ENCODE data around the gene TCERG1. TPM values are rescaled to one million over a fixed set of nuclear protein-coding genes. Genes with fewer than 3 reads are reported as not detected.

The TCERG1 gene
- total RNA-seq: 86.9 TPM
- 10 to 100 TPM; 28.2 to 35.6 (median 29.6) TPM for polyA plus RNA-seq

DNA sequence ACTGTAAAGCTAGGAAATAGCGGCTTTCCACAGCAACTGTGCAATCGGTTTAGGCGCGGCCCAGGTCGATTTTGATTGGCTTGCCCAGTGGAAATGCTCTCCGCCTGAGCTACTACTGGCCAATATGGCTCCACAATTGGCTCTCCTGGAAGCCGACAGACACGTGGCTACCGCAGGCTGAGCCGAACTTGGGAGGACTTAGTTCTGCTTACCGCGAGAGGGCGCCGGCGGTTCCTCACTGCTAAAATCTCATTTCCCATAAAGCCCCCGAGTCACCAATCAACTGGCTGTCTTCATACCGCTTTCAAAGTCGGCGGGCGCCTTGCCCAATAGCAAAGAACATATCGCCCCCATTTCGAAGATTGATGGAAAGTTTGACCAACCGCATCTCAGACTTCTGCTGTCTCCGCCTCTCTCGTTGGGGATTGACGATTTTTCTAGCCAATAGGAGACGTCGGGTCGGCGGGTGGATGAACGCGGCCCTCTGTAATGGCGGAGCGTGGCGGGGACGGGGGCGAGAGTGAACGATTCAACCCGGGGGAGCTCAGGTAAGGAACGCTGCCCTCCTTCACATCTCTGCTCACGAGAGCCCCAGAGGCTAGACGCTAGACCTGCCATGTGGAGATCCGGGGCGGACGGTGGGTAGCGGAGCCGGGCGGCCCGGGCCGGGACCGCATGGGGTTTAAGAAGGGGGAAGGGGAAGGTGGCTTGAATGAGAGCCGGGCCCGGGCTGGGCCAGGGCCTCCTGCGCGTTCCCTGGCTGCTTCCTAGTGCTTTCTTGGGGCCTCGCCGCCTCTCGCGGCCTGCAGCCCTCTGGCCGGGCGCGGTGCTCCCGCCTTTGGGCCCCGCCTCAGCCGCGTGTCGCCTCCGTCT is at the start of gene TCERG1:
Gene TCERG1 (plus strand): TSS at position 473 of the 873 bp plus-strand sequence. CDS start 17 bp downstream, at position 490.
- H3K36me3 ChIP-seq (ENCODE audit: control insufficient read depth, insufficient read depth, low read length): no peaks in the 10 kb centered on the region
- Mint-ChIP-seq H3K9me3 (no peaks in the 10 kb centered on the region), H3K36me3 (no peaks in the 10 kb centered on the region), H3K4me3 (peak within 1 kb of the TSS; percentile 94 to 98 (median 98)), H3K27ac (peak within 1 kb of the TSS; percentile 98 to 100 (median 99)), H3K27me3 (peaks cover 8% of the 10 kb centered on the region), H3K4me1 (peaks cover 16 to 46% (median 41%) of the 10 kb centered on the region in 4 donors)
- ATAC-seq (ENCODE audit: low read depth in 2 of 2) (peak; percentile 95), DNase-seq (peak; percentile 94 to 100 (median 99))
- H3K4me3 ChIP-seq (ENCODE audit: low read depth, low read length): peak within 1 kb of the TSS; percentile 99
- peak within 1 kb of the TSS; percentile 89 for H3K27ac ChIP-seq (ENCODE audit: insufficient read depth, low read length, poor library complexity, severe bottlenecking)
- no peaks in the 10 kb centered on the region for H3K27me3 ChIP-seq (ENCODE audit: control insufficient read depth, insufficient read depth, low read length)
- H3K4me1 ChIP-seq (ENCODE audit: control insufficient read depth, insufficient read depth, low read length, poor library complexity, severe bottlenecking): peaks cover 27% of the 10 kb centered on the region
- no peaks in the 10 kb centered on the region for H3K9me3 ChIP-seq (ENCODE audit: control insufficient read depth in 2 of 2, low read length in 2 of 2)

DNA sequence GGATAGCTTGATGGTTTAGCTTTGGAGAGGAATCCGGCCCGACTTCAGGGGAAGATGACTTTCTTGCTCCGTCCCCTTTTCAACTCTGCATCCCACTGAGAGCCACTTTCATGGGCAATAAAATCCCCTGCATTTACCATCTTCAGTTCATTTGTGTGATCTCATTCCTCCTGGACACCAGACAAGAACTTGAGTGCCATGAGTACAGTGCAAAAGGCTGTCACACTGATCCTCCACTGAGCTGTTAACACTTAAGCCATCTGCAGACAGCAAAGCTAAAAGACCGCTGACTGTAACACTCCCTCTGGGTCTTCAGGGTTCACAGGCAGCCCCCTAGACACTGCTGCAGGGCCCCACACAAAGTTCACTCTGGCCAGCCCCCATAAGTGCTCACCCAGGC is 48.3 kb upstream of the TCERG1 start:
- no peaks in the 10 kb centered on the region for H3K9me3 ChIP-seq (ENCODE audit: control insufficient read depth in 2 of 2, low read length in 2 of 2)
- Mint-ChIP-seq H3K36me3 (no peaks in the 10 kb centered on the region), H3K4me3 (no peak overlapping the region), H3K4me1 (no peaks in the 10 kb centered on the region), H3K9me3 (peaks cover 0 to 2% (median 0%) of the 10 kb centered on the region in 7 donors), H3K27ac (no peak overlapping the region), H3K27me3 (peaks cover 21% of the 10 kb centered on the region)
- H3K4me1 ChIP-seq (ENCODE audit: control insufficient read depth, insufficient read depth, low read length, poor library complexity, severe bottlenecking): no peaks in the 10 kb centered on the region
- no peaks in the 10 kb centered on the region for H3K27me3 ChIP-seq (ENCODE audit: control insufficient read depth, insufficient read depth, low read length)
- H3K36me3 ChIP-seq (ENCODE audit: control insufficient read depth, insufficient read depth, low read length): no peaks in the 10 kb centered on the region
- H3K4me3 ChIP-seq (ENCODE audit: low read depth, low read length): no peak overlapping the region
- ATAC-seq (ENCODE audit: low read depth in 2 of 2) (no peak), DNase-seq (no peak)
- H3K27ac ChIP-seq (ENCODE audit: insufficient read depth, low read length, poor library complexity, severe bottlenecking): no peak overlapping the region

DNA sequence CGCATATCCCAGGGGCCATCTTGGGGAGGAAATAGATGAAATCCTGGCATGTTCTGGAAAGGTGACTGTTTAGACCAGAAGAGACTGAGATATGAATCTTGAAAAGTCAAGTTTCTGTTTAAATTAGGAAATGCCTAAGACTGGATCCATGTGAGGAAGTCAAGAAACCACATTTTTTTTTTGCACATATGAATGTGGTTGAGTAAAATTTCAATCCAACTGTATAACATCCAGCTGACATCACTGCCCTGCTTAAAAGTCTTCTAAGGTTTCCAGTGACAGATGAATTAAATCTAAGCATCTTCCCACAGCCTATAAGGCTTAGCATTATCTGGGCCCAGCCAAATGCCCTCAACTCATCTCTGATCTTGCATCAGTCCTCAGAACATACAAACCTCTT is 47.7 kb upstream of the TCERG1 start:
- H3K4me3 ChIP-seq (ENCODE audit: low read depth, low read length): no peak overlapping the region
- ATAC-seq (ENCODE audit: low read depth in 2 of 2) (no peak), DNase-seq (no peak)
- Mint-ChIP-seq H3K9me3 (peaks cover 0 to 2% (median 0%) of the 10 kb centered on the region in 7 donors), H3K27me3 (peaks cover 17% of the 10 kb centered on the region), H3K4me3 (no peak overlapping the region), H3K27ac (no peak overlapping the region), H3K4me1 (no peaks in the 10 kb centered on the region), H3K36me3 (no peaks in the 10 kb centered on the region)
- H3K4me1 ChIP-seq (ENCODE audit: control insufficient read depth, insufficient read depth, low read length, poor library complexity, severe bottlenecking): no peaks in the 10 kb centered on the region
- H3K27me3 ChIP-seq (ENCODE audit: control insufficient read depth, insufficient read depth, low read length): no peaks in the 10 kb centered on the region
- no peaks in the 10 kb centered on the region for H3K9me3 ChIP-seq (ENCODE audit: control insufficient read depth in 2 of 2, low read length in 2 of 2)
- no peaks in the 10 kb centered on the region for H3K36me3 ChIP-seq (ENCODE audit: control insufficient read depth, insufficient read depth, low read length)
- no peak overlapping the region for H3K27ac ChIP-seq (ENCODE audit: insufficient read depth, low read length, poor library complexity, severe bottlenecking)

DNA sequence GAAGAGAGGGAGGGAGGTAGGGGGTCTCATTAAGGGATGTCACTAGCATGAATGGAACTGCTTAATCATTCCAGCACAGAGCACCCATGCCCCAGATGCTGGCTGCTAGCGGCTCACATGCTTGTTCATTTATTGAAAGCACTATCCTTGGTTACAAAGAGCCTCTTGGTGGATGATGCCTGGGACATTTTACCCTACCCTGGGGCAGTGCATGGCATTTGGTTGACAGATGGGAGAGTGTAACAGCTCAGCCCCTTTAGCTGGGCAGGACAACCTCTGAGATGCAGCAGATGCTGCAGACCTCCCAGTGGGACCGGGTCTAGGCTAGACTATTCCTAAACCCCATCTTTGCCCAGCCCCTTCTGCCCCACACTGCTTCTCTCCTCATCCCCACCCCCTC is 46.9 kb upstream of the TCERG1 start:
- Mint-ChIP-seq H3K36me3 (no peaks in the 10 kb centered on the region), H3K4me1 (no peaks in the 10 kb centered on the region), H3K27ac (no peak overlapping the region), H3K9me3 (peaks cover 0 to 2% (median 0%) of the 10 kb centered on the region in 7 donors), H3K4me3 (no peak overlapping the region), H3K27me3 (peaks cover 14% of the 10 kb centered on the region)
- H3K27ac ChIP-seq (ENCODE audit: insufficient read depth, low read length, poor library complexity, severe bottlenecking): no peak overlapping the region
- no peaks in the 10 kb centered on the region for H3K9me3 ChIP-seq (ENCODE audit: control insufficient read depth in 2 of 2, low read length in 2 of 2)
- ATAC-seq (ENCODE audit: low read depth in 2 of 2) (no peak), DNase-seq (no peak)
- H3K27me3 ChIP-seq (ENCODE audit: control insufficient read depth, insufficient read depth, low read length): no peaks in the 10 kb centered on the region
- no peaks in the 10 kb centered on the region for H3K4me1 ChIP-seq (ENCODE audit: control insufficient read depth, insufficient read depth, low read length, poor library complexity, severe bottlenecking)
- H3K36me3 ChIP-seq (ENCODE audit: control insufficient read depth, insufficient read depth, low read length): no peaks in the 10 kb centered on the region
- no peak overlapping the region for H3K4me3 ChIP-seq (ENCODE audit: low read depth, low read length)

DNA sequence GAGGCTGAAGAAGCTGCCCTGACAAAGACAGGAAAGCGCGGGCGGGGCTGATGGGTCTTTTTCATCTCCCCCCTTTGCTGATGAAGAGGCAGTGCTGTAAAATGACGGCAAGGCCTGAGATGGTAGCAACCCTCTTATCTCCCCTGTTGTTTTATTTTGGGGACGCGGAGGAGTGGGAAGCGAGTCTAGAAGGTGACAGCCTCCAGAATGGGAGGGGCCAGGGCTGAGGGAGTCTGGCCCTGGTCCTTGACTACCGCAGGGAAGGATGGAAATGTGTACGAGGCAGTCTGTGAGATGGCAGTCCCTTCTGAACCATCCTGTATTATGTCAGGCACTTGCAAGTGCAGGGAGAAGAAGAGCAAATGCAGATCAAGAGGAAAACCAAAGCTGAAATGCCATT is 46.1 kb upstream of the TCERG1 start:
- peaks cover 10% of the 10 kb centered on the region for H3K27me3 Mint-ChIP-seq
- no peak overlapping the region for H3K4me3 Mint-ChIP-seq
- H3K9me3 Mint-ChIP-seq: peaks cover 0 to 2% (median 0%) of the 10 kb centered on the region in 7 donors
- no peaks in the 10 kb centered on the region for H3K4me1 Mint-ChIP-seq
- no peaks in the 10 kb centered on the region for H3K27me3 ChIP-seq (ENCODE audit: control insufficient read depth, insufficient read depth, low read length)
- no peak overlapping the region for H3K27ac ChIP-seq (ENCODE audit: insufficient read depth, low read length, poor library complexity, severe bottlenecking)
- H3K36me3 Mint-ChIP-seq: no peaks in the 10 kb centered on the region
- no peaks in the 10 kb centered on the region for H3K36me3 ChIP-seq (ENCODE audit: control insufficient read depth, insufficient read depth, low read length)
- H3K4me3 ChIP-seq (ENCODE audit: low read depth, low read length): no peak overlapping the region
- H3K9me3 ChIP-seq (ENCODE audit: control insufficient read depth in 2 of 2, low read length in 2 of 2): no peaks in the 10 kb centered on the region
- H3K27ac Mint-ChIP-seq: no peak overlapping the region
- ATAC-seq (ENCODE audit: low read depth in 2 of 2) (no peak), DNase-seq (no peak)
- H3K4me1 ChIP-seq (ENCODE audit: control insufficient read depth, insufficient read depth, low read length, poor library complexity, severe bottlenecking): no peaks in the 10 kb centered on the region

DNA sequence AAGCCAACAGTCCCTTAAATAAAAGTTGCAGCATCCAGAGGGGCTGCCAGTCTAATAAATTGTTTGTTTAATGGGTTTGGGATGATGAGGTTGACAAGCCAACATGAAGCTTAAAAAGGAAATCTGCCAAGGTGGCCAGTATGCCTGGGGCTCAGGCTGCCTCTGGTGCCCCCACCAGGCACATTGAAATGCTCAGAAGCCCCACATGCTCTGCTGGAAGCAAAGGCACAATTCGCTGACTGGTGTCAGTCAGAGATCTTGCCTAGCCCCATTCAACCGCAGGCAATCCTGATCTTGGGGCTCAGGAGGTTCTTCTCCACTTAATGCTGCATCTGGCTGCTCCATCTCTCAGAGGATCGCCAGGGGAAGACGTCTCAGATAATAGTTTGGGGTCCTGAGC is 44.2 kb upstream of the TCERG1 start:
- no peak overlapping the region for H3K27ac Mint-ChIP-seq
- Histone ChIP-seq H3K4me3 (ENCODE audit: low read depth, low read length) (no peak overlapping the region), H3K4me1 (ENCODE audit: control insufficient read depth, insufficient read depth, low read length, poor library complexity, severe bottlenecking) (no peaks in the 10 kb centered on the region), H3K9me3 (ENCODE audit: control insufficient read depth in 2 of 2, low read length in 2 of 2) (no peaks in the 10 kb centered on the region), H3K36me3 (ENCODE audit: control insufficient read depth, insufficient read depth, low read length) (no peaks in the 10 kb centered on the region), H3K27me3 (ENCODE audit: control insufficient read depth, insufficient read depth, low read length) (peaks cover 3% of the 10 kb centered on the region), H3K27ac (ENCODE audit: insufficient read depth, low read length, poor library complexity, severe bottlenecking) (no peak overlapping the region)
- peaks cover 12% of the 10 kb centered on the region for H3K27me3 Mint-ChIP-seq
- H3K4me3 Mint-ChIP-seq: no peak overlapping the region
- no peak for ATAC-seq (ENCODE audit: low read depth in 2 of 2)
- no peaks in the 10 kb centered on the region for H3K4me1 Mint-ChIP-seq
- H3K9me3 Mint-ChIP-seq: peaks cover 0 to 2% (median 0%) of the 10 kb centered on the region in 7 donors
- DNase-seq: no peak
- H3K36me3 Mint-ChIP-seq: no peaks in the 10 kb centered on the region

DNA sequence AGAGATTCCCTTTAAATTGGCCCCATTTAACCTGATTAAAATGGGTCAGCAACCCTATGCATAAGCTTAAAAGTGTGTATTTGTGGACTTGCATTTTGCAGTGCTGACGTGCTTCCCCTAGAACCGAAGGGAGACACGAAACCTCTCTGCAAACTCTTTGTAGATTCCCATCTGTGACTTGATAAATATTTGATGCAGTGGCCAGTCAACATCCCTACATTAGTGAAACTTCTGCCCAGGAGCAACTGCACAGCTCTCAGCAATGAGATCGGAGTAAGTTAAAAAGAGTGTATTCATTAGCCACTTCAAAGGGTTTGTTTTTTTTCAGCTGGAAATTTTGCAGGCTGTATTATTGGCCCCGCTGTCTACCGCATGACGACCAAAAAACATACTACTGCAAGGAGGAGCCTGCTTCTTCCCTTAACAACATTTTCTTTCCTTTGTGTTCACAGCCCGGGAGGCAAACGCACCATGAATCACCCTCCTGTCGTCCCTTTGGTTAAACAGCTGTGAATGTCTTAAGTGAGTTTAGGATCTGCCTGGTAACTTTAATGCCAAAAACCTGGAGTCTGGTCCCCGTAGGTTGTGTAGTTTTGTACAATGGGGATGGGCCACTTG is 38.0 kb upstream of the TCERG1 start:
- Histone ChIP-seq H3K4me1 (ENCODE audit: control insufficient read depth, insufficient read depth, low read length, poor library complexity, severe bottlenecking) (no peaks in the 10 kb centered on the region), H3K27ac (ENCODE audit: insufficient read depth, low read length, poor library complexity, severe bottlenecking) (no peak overlapping the region), H3K27me3 (ENCODE audit: control insufficient read depth, insufficient read depth, low read length) (peaks cover 6% of the 10 kb centered on the region), H3K9me3 (ENCODE audit: control insufficient read depth in 2 of 2, low read length in 2 of 2) (no peaks in the 10 kb centered on the region), H3K36me3 (ENCODE audit: control insufficient read depth, insufficient read depth, low read length) (no peaks in the 10 kb centered on the region), H3K4me3 (ENCODE audit: low read depth, low read length) (no peak overlapping the region)
- ATAC-seq (ENCODE audit: low read depth in 2 of 2) (no peak), DNase-seq (no peak)
- Mint-ChIP-seq H3K4me3 (no peak overlapping the region), H3K27ac (no peak overlapping the region), H3K36me3 (no peaks in the 10 kb centered on the region), H3K27me3 (peaks cover 21% of the 10 kb centered on the region), H3K4me1 (no peaks in the 10 kb centered on the region), H3K9me3 (peaks cover 0 to 2% (median 0%) of the 10 kb centered on the region in 7 donors)

All from CD4-positive, CD25-positive, alpha-beta regulatory T cell (primary cell).